Adrenal gland (tissue), 5 donors: ENCODE measurements around the gene PEAK1.

Experiments
- POLR2A ChIP-seq, 2 donors: fragments of 450-650 bp; IDR thresholded peaks; one replicate each; pipeline ENCODE4 v1.6.1; 2017; ENCODE audit warnings: antibody characterized with exemption in 2 of 2, mild to moderate bottlenecking in 2 of 2, moderate library complexity in 1 of 2
- TF ChIP-seq, protein P1 (sequence below), 6 experiments: fragments of 450-650 bp in 4 of 6; fragments of 200-600 bp in 2 of 6; sonication (generic) in 1 of 6; IDR thresholded peaks; 1 replicate in 5 of 6; 2 replicates in 1 of 6; pipeline versions ENCODE4 v1.5.1 to v1.8.0; 2016 to 2021; ENCODE audit warnings: antibody characterized with exemption in 6 of 6, mild to moderate bottlenecking in 2 of 6, moderate library complexity in 1 of 6
- donor health status: DM: no; HTN: no; CAD: no.

DNA sequence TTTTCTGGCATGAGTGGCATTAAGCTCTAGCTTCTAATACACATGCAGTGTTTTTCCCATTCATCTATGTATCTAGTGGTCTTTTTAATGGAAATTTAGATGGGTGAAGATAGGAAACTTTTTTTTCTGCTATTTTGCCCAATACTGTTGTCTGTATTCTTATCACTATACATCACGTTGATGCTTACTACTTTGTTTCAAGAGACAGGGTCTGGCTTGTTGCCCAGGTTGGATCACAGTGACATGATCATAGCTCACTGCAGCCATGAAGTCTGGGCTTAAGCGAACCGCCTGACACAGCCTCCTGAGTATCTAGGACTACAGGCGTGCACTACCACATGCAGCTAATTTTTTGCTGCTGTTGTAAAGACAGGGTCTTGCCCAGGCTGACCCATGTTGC is 84.6 kb downstream of the PEAK1 start:
- TF ChIP-seq, protein P1, sequence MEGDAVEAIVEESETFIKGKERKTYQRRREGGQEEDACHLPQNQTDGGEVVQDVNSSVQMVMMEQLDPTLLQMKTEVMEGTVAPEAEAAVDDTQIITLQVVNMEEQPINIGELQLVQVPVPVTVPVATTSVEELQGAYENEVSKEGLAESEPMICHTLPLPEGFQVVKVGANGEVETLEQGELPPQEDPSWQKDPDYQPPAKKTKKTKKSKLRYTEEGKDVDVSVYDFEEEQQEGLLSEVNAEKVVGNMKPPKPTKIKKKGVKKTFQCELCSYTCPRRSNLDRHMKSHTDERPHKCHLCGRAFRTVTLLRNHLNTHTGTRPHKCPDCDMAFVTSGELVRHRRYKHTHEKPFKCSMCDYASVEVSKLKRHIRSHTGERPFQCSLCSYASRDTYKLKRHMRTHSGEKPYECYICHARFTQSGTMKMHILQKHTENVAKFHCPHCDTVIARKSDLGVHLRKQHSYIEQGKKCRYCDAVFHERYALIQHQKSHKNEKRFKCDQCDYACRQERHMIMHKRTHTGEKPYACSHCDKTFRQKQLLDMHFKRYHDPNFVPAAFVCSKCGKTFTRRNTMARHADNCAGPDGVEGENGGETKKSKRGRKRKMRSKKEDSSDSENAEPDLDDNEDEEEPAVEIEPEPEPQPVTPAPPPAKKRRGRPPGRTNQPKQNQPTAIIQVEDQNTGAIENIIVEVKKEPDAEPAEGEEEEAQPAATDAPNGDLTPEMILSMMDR (IDR thresholded peaks at IDR 0.05) = no peak
- TF ChIP-seq POLR2A (IDR thresholded peaks at IDR 0.05) = no peak
